ENCODE measurements around the gene PEMT.

PEMT gene

GRCh38 chr17:17538417-17539391 lies 52.8 kb downstream of the PEMT start:
- Histone ChIP-seq H3K9ac (ENCODE audit: insufficient read length, low read depth) (no peak overlapping the region), H3K27me3 (ENCODE audit: insufficient read depth, insufficient read length) (no peaks in the 10 kb centered on the region), H3K9me3 (ENCODE audit: insufficient read depth, low read length) (no peaks in the 10 kb centered on the region), H3K36me3 (ENCODE audit: insufficient read depth, insufficient read length, low read length) (no peaks in the 10 kb centered on the region), H3K4me1 (ENCODE audit: insufficient read depth, insufficient read length) (peaks cover 3% of the 10 kb centered on the region), H3K4me3 (ENCODE audit: insufficient read length, low read depth) (no peak overlapping the region)
- no peak for DNase-seq (ENCODE audit: low read depth, low spot score)
- no peak for TF ChIP-seq SUZ12 (IDR thresholded peaks at IDR 0.05; ENCODE audit: extremely low read depth, insufficient read depth, insufficient read length)
- TF ChIP-seq ZNF274 (IDR thresholded peaks at IDR 0.05; ENCODE audit: low read depth, low read length), result no peak
- TF ChIP-seq YY1 (IDR thresholded peaks at IDR 0.05; ENCODE audit: insufficient read depth, insufficient read length), result no peak

- DNase-seq (ENCODE audit: low read depth, low spot score), result no peak
- Histone ChIP-seq H3K9me3 (ENCODE audit: insufficient read depth, low read length) (no peaks in the 10 kb centered on the region), H3K36me3 (ENCODE audit: insufficient read depth, insufficient read length, low read length) (no peaks in the 10 kb centered on the region), H3K27me3 (ENCODE audit: insufficient read depth, insufficient read length) (no peaks in the 10 kb centered on the region), H3K4me3 (ENCODE audit: insufficient read length, low read depth) (no peak overlapping the region), H3K9ac (ENCODE audit: insufficient read length, low read depth) (no peak overlapping the region), H3K4me1 (ENCODE audit: insufficient read depth, insufficient read length) (peaks cover 3% of the 10 kb centered on the region)
- TF ChIP-seq YY1 (IDR thresholded peaks at IDR 0.05; ENCODE audit: insufficient read depth, insufficient read length) (no peak), ZNF274 (IDR thresholded peaks at IDR 0.05; ENCODE audit: low read depth, low read length) (no peak), SUZ12 (IDR thresholded peaks at IDR 0.05; ENCODE audit: extremely low read depth, insufficient read depth, insufficient read length) (no peak)
These were observed 54.0 kb downstream of the PEMT start for GRCh38 chr17:17537311-17538099.

GRCh38 chr17:17536702-17537101 lies 54.8 kb downstream of the PEMT start:
- Histone ChIP-seq H3K27me3 (ENCODE audit: insufficient read depth, insufficient read length) (no peaks in the 10 kb centered on the region), H3K36me3 (ENCODE audit: insufficient read depth, insufficient read length, low read length) (no peaks in the 10 kb centered on the region), H3K4me3 (ENCODE audit: insufficient read length, low read depth) (no peak overlapping the region), H3K4me1 (ENCODE audit: insufficient read depth, insufficient read length) (peaks cover 3% of the 10 kb centered on the region), H3K9ac (ENCODE audit: insufficient read length, low read depth) (no peak overlapping the region), H3K9me3 (ENCODE audit: insufficient read depth, low read length) (no peaks in the 10 kb centered on the region)
- no peak for DNase-seq (ENCODE audit: low read depth, low spot score)
- TF ChIP-seq SUZ12 (IDR thresholded peaks at IDR 0.05; ENCODE audit: extremely low read depth, insufficient read depth, insufficient read length) (no peak), ZNF274 (IDR thresholded peaks at IDR 0.05; ENCODE audit: low read depth, low read length) (no peak), YY1 (IDR thresholded peaks at IDR 0.05; ENCODE audit: insufficient read depth, insufficient read length) (no peak)

GRCh38 chr17:17535957-17536356 lies 55.6 kb downstream of the PEMT start:
- Histone ChIP-seq H3K36me3 (ENCODE audit: insufficient read depth, insufficient read length, low read length) (no peaks in the 10 kb centered on the region), H3K27me3 (ENCODE audit: insufficient read depth, insufficient read length) (no peaks in the 10 kb centered on the region), H3K4me1 (ENCODE audit: insufficient read depth, insufficient read length) (peaks cover 3% of the 10 kb centered on the region), H3K9me3 (ENCODE audit: insufficient read depth, low read length) (no peaks in the 10 kb centered on the region), H3K9ac (ENCODE audit: insufficient read length, low read depth) (no peak overlapping the region), H3K4me3 (ENCODE audit: insufficient read length, low read depth) (no peak overlapping the region)
- TF ChIP-seq SUZ12 (IDR thresholded peaks at IDR 0.05; ENCODE audit: extremely low read depth, insufficient read depth, insufficient read length), result no peak
- no peak for TF ChIP-seq ZNF274 (IDR thresholded peaks at IDR 0.05; ENCODE audit: low read depth, low read length)
- no peak for TF ChIP-seq YY1 (IDR thresholded peaks at IDR 0.05; ENCODE audit: insufficient read depth, insufficient read length)
- no peak for DNase-seq (ENCODE audit: low read depth, low spot score)

GRCh38 chr17:17533901-17534441 lies 57.5 kb downstream of the PEMT start:
- Histone ChIP-seq H3K9ac (ENCODE audit: insufficient read length, low read depth) (no peak overlapping the region), H3K36me3 (ENCODE audit: insufficient read depth, insufficient read length, low read length) (no peaks in the 10 kb centered on the region), H3K27me3 (ENCODE audit: insufficient read depth, insufficient read length) (no peaks in the 10 kb centered on the region), H3K4me1 (ENCODE audit: insufficient read depth, insufficient read length) (no peaks in the 10 kb centered on the region), H3K9me3 (ENCODE audit: insufficient read depth, low read length) (no peaks in the 10 kb centered on the region), H3K4me3 (ENCODE audit: insufficient read length, low read depth) (no peak overlapping the region)
- no peak for DNase-seq (ENCODE audit: low read depth, low spot score)
- TF ChIP-seq SUZ12 (IDR thresholded peaks at IDR 0.05; ENCODE audit: extremely low read depth, insufficient read depth, insufficient read length) (no peak), ZNF274 (IDR thresholded peaks at IDR 0.05; ENCODE audit: low read depth, low read length) (no peak), YY1 (IDR thresholded peaks at IDR 0.05; ENCODE audit: insufficient read depth, insufficient read length) (no peak)

GRCh38 chr17:17532991-17533390 lies 58.5 kb downstream of the PEMT start:
- peaks cover 4% of the 10 kb centered on the region for H3K4me1 ChIP-seq (ENCODE audit: insufficient read depth, insufficient read length)
- no peak overlapping the region for H3K9ac ChIP-seq (ENCODE audit: insufficient read length, low read depth)
- H3K9me3 ChIP-seq (ENCODE audit: insufficient read depth, low read length), result no peaks in the 10 kb centered on the region
- TF ChIP-seq ZNF274 (IDR thresholded peaks at IDR 0.05; ENCODE audit: low read depth, low read length), result no peak
- no peaks in the 10 kb centered on the region for H3K27me3 ChIP-seq (ENCODE audit: insufficient read depth, insufficient read length)
- H3K36me3 ChIP-seq (ENCODE audit: insufficient read depth, insufficient read length, low read length), result no peaks in the 10 kb centered on the region
- no peak overlapping the region for H3K4me3 ChIP-seq (ENCODE audit: insufficient read length, low read depth)
- DNase-seq (ENCODE audit: low read depth, low spot score), result no peak

GRCh38 chr17:17531156-17531555 lies 60.4 kb downstream of the PEMT start:
- no peak for DNase-seq (ENCODE audit: low read depth, low spot score)
- no peak overlapping the region for H3K4me3 ChIP-seq (ENCODE audit: insufficient read length, low read depth)

More at GRCh38 chr17:17531156-17531555, 60.4 kb downstream of the PEMT start:
- peaks cover 7% of the 10 kb centered on the region for H3K4me1 ChIP-seq (ENCODE audit: insufficient read depth, insufficient read length)
- no peaks in the 10 kb centered on the region for H3K9me3 ChIP-seq (ENCODE audit: insufficient read depth, low read length)
- H3K9ac ChIP-seq (ENCODE audit: insufficient read length, low read depth), result no peak overlapping the region
- no peaks in the 10 kb centered on the region for H3K27me3 ChIP-seq (ENCODE audit: insufficient read depth, insufficient read length)
- no peaks in the 10 kb centered on the region for H3K36me3 ChIP-seq (ENCODE audit: insufficient read depth, insufficient read length, low read length)
- TF ChIP-seq ZNF274 (IDR thresholded peaks at IDR 0.05; ENCODE audit: low read depth, low read length) (no peak), SUZ12 (IDR thresholded peaks at IDR 0.05; ENCODE audit: extremely low read depth, insufficient read depth, insufficient read length) (no peak), YY1 (IDR thresholded peaks at IDR 0.05; ENCODE audit: insufficient read depth, insufficient read length) (no peak)
